Prostate gland (tissue), 2 donors: ENCODE results near the gene DYNC1H1. TPM values are rescaled to one million over a fixed set of nuclear protein-coding genes. Genes with fewer than 3 reads are reported as not detected.

Experiments
- DNase-seq: peaks from one replicate; pipeline ENCODE4 v3.0.0-alpha.2; 2019; ENCODE audit warnings: low spot score
- H3K27ac ChIP-seq, 2 donors: fragments of 200-600 bp; sonication (generic); 2 replicates each; pipeline ENCODE4 v1.5.1; 2017 to 2019
- H3K27me3 ChIP-seq: fragments of 200-600 bp; sonication (generic); replicated peaks from 2 replicates; pipeline ENCODE4 v1.5.1; 2019; ENCODE audit not compliant: insufficient read depth
- H3K36me3 ChIP-seq, 2 donors: fragments of 200-600 bp; sonication (generic); 1 replicate in 1 of 2; 2 replicates in 1 of 2; pipeline versions ENCODE4 v1.5.1 to v1.8.1; 2017 to 2019
- H3K4me1 ChIP-seq: fragments of 200-600 bp; sonication (generic); replicated peaks from 2 replicates; pipeline ENCODE4 v1.5.1; 2019
- H3K4me3 ChIP-seq, 2 donors: fragments of 200-600 bp; sonication (generic); 2 replicates each; pipeline ENCODE4 v1.5.1; 2017 to 2019
- H3K9me3 ChIP-seq: fragments of 200-600 bp; sonication (generic); 2 replicates; pipeline ENCODE4 v1.5.1; 2017
- POLR2A ChIP-seq: fragments of 450-650 bp; IDR thresholded peaks from one replicate; pipeline ENCODE4 v1.6.1; 2016; ENCODE audit warnings: antibody characterized with exemption, mild to moderate bottlenecking
- POLR2AphosphoS5 ChIP-seq: sonication (generic); formaldehyde crosslinking; IDR thresholded peaks from one replicate; pipeline ENCODE4 v1.6.1; 2017; ENCODE audit warnings: antibody characterized with exemption
- WGBS: methylation state at CpG from one replicate; pipeline ENCODE4 v1.1.5; 2018; 5-methylcytosine and 5-hydroxymethylcytosine counted together
- intact Hi-C: fragments of 100-400 bp; cut with DNase I; formaldehyde crosslinking; loops from one replicate; pipeline ENCODE4 v1.14.2; 2022
- total RNA-seq, 2 donors: library from RNA; depleted of rRNA; stranded (reverse); fragments of >200 nt; gene quantifications; one replicate each; pipeline ENCODE4 v1.1.0, GENCODE V29; 2016
- TF ChIP-seq, protein P1 (sequence below), 4 experiments: fragments of 200-600 bp in 2 of 4; fragments of 450-650 bp in 2 of 4; sonication (generic) in 2 of 4; IDR thresholded peaks; 1 replicate in 3 of 4; 2 replicates in 1 of 4; pipeline ENCODE4 v1.5.1; 2016 to 2019; ENCODE audit warnings: antibody characterized with exemption in 4 of 4, mild to moderate bottlenecking in 2 of 4, moderate library complexity in 2 of 4

Gene DYNC1H1
- total RNA-seq, 2 donors from 2014 or later = 366 to 616 TPM

GRCh38 chr14:101955695-101956161 is 8.6 kb upstream of the DYNC1H1 start:
- H3K27ac ChIP-seq = no peak overlapping the region
- no peaks in the 10 kb centered on the region for H3K9me3 ChIP-seq
- no peaks in the 10 kb centered on the region for H3K4me1 ChIP-seq
- DNase-seq = no peak
- TF ChIP-seq POLR2A = no peak
- intact Hi-C loops = loop anchor here (10.0 kb wide), 1 partner anchor 251 kb away; no protein-coding TSS in a partner anchor
- H3K4me3 ChIP-seq = no peak overlapping the region
- H3K36me3 ChIP-seq = no peaks in the 10 kb centered on the region
- 79% methylated on average over 30 of the region's 34 CpGs for WGBS
- no peaks in the 10 kb centered on the region for H3K27me3 ChIP-seq

DNA sequence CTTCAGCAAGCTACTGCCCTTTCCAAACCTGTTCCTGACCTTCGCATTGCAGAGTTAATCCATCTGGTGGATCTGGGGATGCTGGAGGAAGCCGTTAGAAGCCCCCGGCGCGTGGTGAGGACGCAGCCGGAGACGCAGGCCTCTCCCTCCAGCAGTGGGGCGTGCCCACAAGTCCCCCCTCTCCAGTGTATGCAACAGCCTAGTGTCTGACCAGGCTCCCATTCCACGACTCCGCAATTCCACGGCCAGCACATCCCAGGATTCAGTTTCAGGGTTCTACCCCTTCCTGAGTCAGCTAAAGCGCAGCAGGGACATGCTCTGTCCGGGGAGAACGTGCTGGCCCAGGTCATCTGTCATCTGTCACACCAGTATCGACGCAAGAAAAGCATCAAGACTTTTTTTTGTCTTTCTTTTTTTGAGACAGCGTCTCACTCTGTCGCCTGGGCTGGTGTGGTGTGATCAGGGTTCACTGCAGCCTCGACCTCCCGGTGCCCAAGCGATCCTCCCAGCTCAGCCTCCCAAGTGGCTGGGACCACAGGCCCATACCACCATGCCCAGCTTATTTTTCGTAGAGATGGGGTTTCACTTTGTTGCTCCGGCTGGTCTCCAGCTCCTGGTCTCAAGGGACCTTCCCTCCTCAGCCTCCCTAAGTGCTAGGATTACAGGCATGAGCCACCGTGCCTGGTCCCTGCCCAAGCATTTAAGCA is 8.0 kb upstream of the DYNC1H1 start:
- Histone ChIP-seq H3K36me3 (no peaks in the 10 kb centered on the region), H3K27me3 (no peaks in the 10 kb centered on the region), H3K9me3 (no peaks in the 10 kb centered on the region), H3K27ac (no peak overlapping the region), H3K4me1 (no peaks in the 10 kb centered on the region), H3K4me3 (no peak overlapping the region)
- intact Hi-C loops = loop anchor here (10.0 kb wide), 1 partner anchor 252 kb away; no protein-coding TSS in a partner anchor
- no peak for DNase-seq
- 90% methylated on average over 25 of the region's 25 CpGs for WGBS
- TF ChIP-seq POLR2AphosphoS5 = no peak
- no peak for TF ChIP-seq POLR2A
- TF ChIP-seq, protein P1, sequence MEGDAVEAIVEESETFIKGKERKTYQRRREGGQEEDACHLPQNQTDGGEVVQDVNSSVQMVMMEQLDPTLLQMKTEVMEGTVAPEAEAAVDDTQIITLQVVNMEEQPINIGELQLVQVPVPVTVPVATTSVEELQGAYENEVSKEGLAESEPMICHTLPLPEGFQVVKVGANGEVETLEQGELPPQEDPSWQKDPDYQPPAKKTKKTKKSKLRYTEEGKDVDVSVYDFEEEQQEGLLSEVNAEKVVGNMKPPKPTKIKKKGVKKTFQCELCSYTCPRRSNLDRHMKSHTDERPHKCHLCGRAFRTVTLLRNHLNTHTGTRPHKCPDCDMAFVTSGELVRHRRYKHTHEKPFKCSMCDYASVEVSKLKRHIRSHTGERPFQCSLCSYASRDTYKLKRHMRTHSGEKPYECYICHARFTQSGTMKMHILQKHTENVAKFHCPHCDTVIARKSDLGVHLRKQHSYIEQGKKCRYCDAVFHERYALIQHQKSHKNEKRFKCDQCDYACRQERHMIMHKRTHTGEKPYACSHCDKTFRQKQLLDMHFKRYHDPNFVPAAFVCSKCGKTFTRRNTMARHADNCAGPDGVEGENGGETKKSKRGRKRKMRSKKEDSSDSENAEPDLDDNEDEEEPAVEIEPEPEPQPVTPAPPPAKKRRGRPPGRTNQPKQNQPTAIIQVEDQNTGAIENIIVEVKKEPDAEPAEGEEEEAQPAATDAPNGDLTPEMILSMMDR (IDR thresholded peaks at IDR 0.05) = no peak

DNA sequence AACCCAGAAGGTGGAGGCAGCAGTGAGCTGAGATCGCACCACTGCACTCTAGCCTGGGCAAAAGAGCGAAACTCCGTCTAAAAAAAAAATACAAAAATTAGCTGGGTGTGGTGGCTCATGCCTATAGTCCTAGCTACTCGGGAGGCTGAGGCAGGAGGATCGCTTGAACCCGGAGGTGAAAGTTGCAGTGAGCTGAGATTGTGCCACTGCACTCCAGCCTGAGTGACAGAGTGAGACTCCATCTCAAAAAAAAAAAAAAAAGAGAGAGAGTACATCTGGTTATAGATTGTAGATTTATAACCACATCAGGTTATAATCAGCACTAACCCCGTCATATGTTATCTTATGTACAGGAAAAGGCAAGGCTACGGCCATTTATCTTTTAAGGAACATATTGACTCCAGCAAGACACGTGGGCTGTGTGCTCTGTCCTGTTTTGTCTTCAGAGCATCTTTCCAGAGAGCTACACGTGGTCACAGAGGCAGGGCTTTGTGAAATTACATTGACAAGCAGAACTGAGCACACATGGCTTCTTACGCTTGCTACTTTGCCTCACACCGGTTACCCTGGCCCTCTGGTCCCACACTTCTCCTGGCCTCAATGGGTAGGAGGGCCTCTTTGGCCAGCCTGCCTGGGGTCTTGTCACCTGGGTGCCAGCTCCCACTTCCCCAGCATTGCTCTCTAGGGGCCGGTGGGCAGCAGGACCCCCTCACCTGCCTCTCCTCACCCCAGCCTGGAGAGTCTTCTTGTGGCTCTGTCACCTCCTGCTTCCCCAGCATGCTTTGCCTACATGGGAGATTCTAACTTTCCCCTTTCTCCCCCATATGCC is 6.8 kb upstream of the DYNC1H1 start:
- Histone ChIP-seq H3K27ac (no peak overlapping the region), H3K9me3 (no peaks in the 10 kb centered on the region), H3K4me1 (no peaks in the 10 kb centered on the region), H3K27me3 (no peaks in the 10 kb centered on the region), H3K36me3 (no peaks in the 10 kb centered on the region), H3K4me3 (no peak overlapping the region)
- 85% methylated on average over 13 of the region's 13 CpGs for WGBS
- TF ChIP-seq POLR2A (no peak), POLR2AphosphoS5 (no peak)
- TF ChIP-seq, protein P1 (IDR thresholded peaks at IDR 0.05) = no peak
- intact Hi-C loops = loop anchor here (10.0 kb wide), 1 partner anchor 253 kb away; no protein-coding TSS in a partner anchor
- no peak for DNase-seq

DNA sequence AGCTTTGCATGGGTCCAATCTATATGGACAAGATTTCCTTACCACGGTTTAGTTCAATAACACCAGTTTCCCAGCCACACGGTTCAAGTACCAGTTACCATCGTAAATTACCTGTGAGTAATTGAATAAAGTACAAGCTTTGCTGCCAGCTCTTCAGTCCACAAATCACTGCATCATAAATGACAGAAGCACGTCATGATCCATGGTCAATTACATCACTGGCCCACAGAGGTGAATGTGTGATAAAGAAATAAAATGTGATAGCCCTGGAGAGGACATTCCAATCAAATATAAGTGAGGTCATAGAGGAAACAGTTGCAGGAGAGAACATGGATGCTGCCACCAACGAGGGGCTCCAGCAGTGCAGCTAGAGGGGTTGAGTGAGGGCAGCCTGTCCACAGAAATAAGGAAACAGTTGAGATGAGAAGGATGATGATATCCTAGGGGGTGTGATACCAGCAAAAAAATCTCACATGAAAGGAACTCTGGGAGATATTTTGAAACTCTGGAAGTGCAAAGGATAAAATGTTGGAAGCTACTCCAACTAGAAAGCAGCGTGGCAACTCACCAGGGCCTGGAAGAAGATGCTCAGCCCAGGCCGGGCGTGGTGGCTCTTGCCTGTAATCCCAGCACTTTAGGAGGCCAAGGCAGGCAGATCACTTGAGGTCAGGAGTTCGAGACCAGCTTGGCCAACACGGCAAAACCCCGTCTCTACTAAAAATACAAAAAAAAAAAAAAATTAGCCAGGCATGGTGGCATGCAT is 5.8 kb upstream of the DYNC1H1 start:
- intact Hi-C loops = loop anchor here (10.0 kb wide), 1 partner anchor 254 kb away; no protein-coding TSS in a partner anchor

More for the DNA sequence above, 5.8 kb upstream of the DYNC1H1 start:
- H3K9me3 ChIP-seq = no peaks in the 10 kb centered on the region
- H3K27me3 ChIP-seq = no peaks in the 10 kb centered on the region
- WGBS = 75% methylated on average over 11 of the region's 11 CpGs
- no peaks in the 10 kb centered on the region for H3K4me1 ChIP-seq
- no peak for DNase-seq
- H3K27ac ChIP-seq = no peak overlapping the region
- TF ChIP-seq, protein P1 (IDR thresholded peaks at IDR 0.05) = no peak
- no peak for TF ChIP-seq POLR2A
- no peak for TF ChIP-seq POLR2AphosphoS5
- no peaks in the 10 kb centered on the region for H3K36me3 ChIP-seq
- H3K4me3 ChIP-seq = no peak overlapping the region
